Breast epithelium (tissue), 3 donors: Measurements from ENCODE around the gene GADD45GIP1.

Source experiments
- POLR2A ChIP-seq: fragments of 450-650 bp; IDR thresholded peaks from one replicate; pipeline ENCODE4 v1.6.1; 2016; ENCODE audit warnings: antibody characterized with exemption, mild to moderate bottlenecking, moderate library complexity
- POLR2AphosphoS5 ChIP-seq, 3 donors: sonication (generic); formaldehyde crosslinking; IDR thresholded peaks; one replicate each; pipeline ENCODE4 v1.6.1; 2017; ENCODE audit warnings: antibody characterized with exemption in 3 of 3
- TF ChIP-seq, protein P1 (sequence below), 3 donors: fragments of 450-650 bp; IDR thresholded peaks; one replicate each; pipeline ENCODE4 v1.5.1; 2016 to 2017; ENCODE audit warnings: antibody characterized with exemption in 3 of 3, mild to moderate bottlenecking in 3 of 3, moderate library complexity in 3 of 3

DNA sequence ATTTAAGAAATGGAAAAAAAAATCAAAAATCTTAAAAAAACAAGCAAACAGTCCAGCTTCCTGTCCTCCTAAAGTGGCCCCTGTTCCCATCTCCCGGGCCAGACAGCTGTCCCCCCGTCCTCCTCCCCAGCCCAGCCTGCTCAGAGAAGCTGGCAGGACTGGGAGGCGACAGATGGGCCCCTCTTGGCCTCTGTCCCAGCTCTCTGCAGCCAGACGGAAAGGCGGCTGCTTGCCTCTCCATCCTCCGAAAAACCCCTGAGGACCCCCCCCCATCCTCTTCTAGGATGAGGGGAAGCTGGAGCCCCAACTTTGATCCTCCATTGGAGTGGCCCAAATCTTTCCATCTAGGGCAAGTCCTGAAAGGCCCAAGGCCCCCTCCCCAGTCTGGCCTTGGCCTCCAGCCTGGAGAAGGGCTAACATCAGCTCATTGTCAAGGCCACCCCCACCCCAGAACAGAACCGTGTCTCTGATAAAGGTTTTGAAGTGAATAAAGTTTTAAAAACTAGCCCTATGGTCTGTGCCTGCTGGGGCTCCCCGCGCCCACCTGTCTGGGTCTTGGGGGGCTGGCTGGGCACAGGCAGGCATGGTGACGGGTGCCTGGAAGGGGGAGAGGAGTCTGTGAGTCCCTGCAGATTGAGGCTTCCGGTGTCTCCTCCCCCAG, 3.8 kb downstream of the GADD45GIP1 start:
- TF ChIP-seq, protein P1, sequence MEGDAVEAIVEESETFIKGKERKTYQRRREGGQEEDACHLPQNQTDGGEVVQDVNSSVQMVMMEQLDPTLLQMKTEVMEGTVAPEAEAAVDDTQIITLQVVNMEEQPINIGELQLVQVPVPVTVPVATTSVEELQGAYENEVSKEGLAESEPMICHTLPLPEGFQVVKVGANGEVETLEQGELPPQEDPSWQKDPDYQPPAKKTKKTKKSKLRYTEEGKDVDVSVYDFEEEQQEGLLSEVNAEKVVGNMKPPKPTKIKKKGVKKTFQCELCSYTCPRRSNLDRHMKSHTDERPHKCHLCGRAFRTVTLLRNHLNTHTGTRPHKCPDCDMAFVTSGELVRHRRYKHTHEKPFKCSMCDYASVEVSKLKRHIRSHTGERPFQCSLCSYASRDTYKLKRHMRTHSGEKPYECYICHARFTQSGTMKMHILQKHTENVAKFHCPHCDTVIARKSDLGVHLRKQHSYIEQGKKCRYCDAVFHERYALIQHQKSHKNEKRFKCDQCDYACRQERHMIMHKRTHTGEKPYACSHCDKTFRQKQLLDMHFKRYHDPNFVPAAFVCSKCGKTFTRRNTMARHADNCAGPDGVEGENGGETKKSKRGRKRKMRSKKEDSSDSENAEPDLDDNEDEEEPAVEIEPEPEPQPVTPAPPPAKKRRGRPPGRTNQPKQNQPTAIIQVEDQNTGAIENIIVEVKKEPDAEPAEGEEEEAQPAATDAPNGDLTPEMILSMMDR (IDR thresholded peaks at IDR 0.05) = no peak
- TF ChIP-seq POLR2A = no peak
- TF ChIP-seq POLR2AphosphoS5 (IDR thresholded peaks at IDR 0.05) = no peak
